WTC11 (cell line): ENCODE data around the gene PLCH2. TPM values are rescaled to one million over a fixed set of nuclear protein-coding genes. Genes with fewer than 3 reads are reported as not detected.

Source experiments
- ATAC-seq: fragments of 200-7000 bp; cut with Tn5 transposase; 2 replicates; pipeline ENCODE4 v1.10.0; 2021; ENCODE audit warnings: mild to moderate bottlenecking, moderate library complexity
- CTCF ChIA-PET: fragments of 300-600 bp; sonication (Branson Sonifier 250); formaldehyde crosslinking; loops from one replicate; lab custom pipeline; 2021; ENCODE audit warnings: antibody characterized with exemption; lab: Charles Lee
- POLR2A ChIA-PET: fragments of 350-600 bp; sonication (Branson Sonifier 250); formaldehyde crosslinking; loops from one replicate; lab custom pipeline; 2021; ENCODE audit warnings: antibody characterized with exemption; lab: Charles Lee
- DNase-seq: peaks from one replicate; pipeline ENCODE4 v3.0.0; 2021; ENCODE audit warnings: low spot score
- H3K27ac Mint-ChIP-seq: 2 replicates; pipeline ENCODE4 v1.8.0; 2021; ENCODE audit warnings: mixed read lengths
- H3K27me3 Mint-ChIP-seq: 2 replicates; pipeline ENCODE4 v1.8.0; 2021; ENCODE audit warnings: low read depth, mild to moderate bottlenecking, moderate library complexity, mixed read lengths
- H3K36me3 Mint-ChIP-seq: 2 replicates; pipeline ENCODE4 v1.8.0; 2021; ENCODE audit warnings: mixed read lengths
- H3K4me1 Mint-ChIP-seq: 2 replicates; pipeline ENCODE4 v1.8.0; 2022; ENCODE audit warnings: mixed read lengths
- H3K4me3 Mint-ChIP-seq: 2 replicates; pipeline ENCODE4 v1.8.0; 2021; ENCODE audit warnings: mild to moderate bottlenecking, moderate library complexity, mixed read lengths
- H3K9me3 Mint-ChIP-seq: 2 replicates; pipeline ENCODE4 v1.8.0; 2021; ENCODE audit warnings: mixed read lengths
- AR ChIP-seq: fragments of 250-450 bp; sonication (Bioruptor Pico); IDR thresholded peaks from 2 replicates; pipeline ENCODE4 v1.9.0; 2021; ENCODE audit warnings: mild to moderate bottlenecking
- ATF6 ChIP-seq: sonication (generic); formaldehyde crosslinking; IDR thresholded peaks from 2 replicates; pipeline ENCODE4 v1.8.1; 2023; ENCODE audit warnings: mild to moderate bottlenecking, missing genetic modification reagents
- CBFB ChIP-seq: sonication (generic); formaldehyde crosslinking; IDR thresholded peaks from 2 replicates; pipeline ENCODE4 v1.8.1; 2022; ENCODE audit warnings: mild to moderate bottlenecking, low read depth, missing genetic modification reagents
- CREM ChIP-seq: sonication (generic); formaldehyde crosslinking; IDR thresholded peaks from 2 replicates; pipeline ENCODE4 v1.8.1; 2022; ENCODE audit warnings: mild to moderate bottlenecking, missing genetic modification reagents, moderate library complexity
- E2F5 ChIP-seq: sonication (generic); formaldehyde crosslinking; IDR thresholded peaks from 2 replicates; pipeline ENCODE4 v1.8.1; 2022; ENCODE audit warnings: mild to moderate bottlenecking, moderate library complexity, missing genetic modification reagents
- ERG ChIP-seq: fragments of 250-450 bp; sonication (Bioruptor Pico); IDR thresholded peaks from 2 replicates; pipeline ENCODE4 v1.8.0; 2021; ENCODE audit warnings: mild to moderate bottlenecking
- ETV6 ChIP-seq: sonication (generic); formaldehyde crosslinking; IDR thresholded peaks from 2 replicates; pipeline ENCODE4 v1.8.1; 2022; ENCODE audit warnings: mild to moderate bottlenecking, missing genetic modification reagents
- FOXJ3 ChIP-seq: sonication (generic); formaldehyde crosslinking; IDR thresholded peaks from 2 replicates; pipeline ENCODE4 v1.9.0; 2021; ENCODE audit warnings: missing genetic modification reagents, mild to moderate bottlenecking, borderline replicate concordance
- HMGA2 ChIP-seq: fragments of 250-450 bp; sonication (Bioruptor Pico); IDR thresholded peaks from 2 replicates; pipeline ENCODE4 v1.4.0; 2021; ENCODE audit warnings: mild to moderate bottlenecking, moderate library complexity
- HMGXB4 ChIP-seq: sonication (generic); formaldehyde crosslinking; IDR thresholded peaks from 2 replicates; pipeline ENCODE4 v1.8.1; 2023; ENCODE audit warnings: mild to moderate bottlenecking, moderate library complexity, missing genetic modification reagents
- JUN ChIP-seq: sonication (generic); formaldehyde crosslinking; IDR thresholded peaks from 2 replicates; pipeline ENCODE4 v1.8.0; 2023; ENCODE audit warnings: mild to moderate bottlenecking, missing genetic modification reagents
- MLX ChIP-seq: sonication (generic); formaldehyde crosslinking; IDR thresholded peaks from 2 replicates; pipeline ENCODE4 v1.8.1; 2023; ENCODE audit warnings: mild to moderate bottlenecking, missing genetic modification reagents, moderate library complexity
- MXD4 ChIP-seq: fragments of 250-450 bp; sonication (Bioruptor Pico); IDR thresholded peaks from 2 replicates; pipeline ENCODE4 v1.8.0; 2021; ENCODE audit warnings: mild to moderate bottlenecking, moderate library complexity, borderline replicate concordance
- OVOL2 ChIP-seq: fragments of 250-450 bp; sonication (Bioruptor Pico); IDR thresholded peaks from 2 replicates; pipeline ENCODE4 v1.9.0; 2021; ENCODE audit warnings: mild to moderate bottlenecking, borderline replicate concordance
- PRRX2 ChIP-seq: fragments of 250-450 bp; sonication (Bioruptor Pico); IDR thresholded peaks from 2 replicates; pipeline ENCODE4 v1.8.0; 2021; ENCODE audit warnings: mild to moderate bottlenecking
- RORB ChIP-seq: fragments of 250-450 bp; sonication (Bioruptor Pico); IDR thresholded peaks from 2 replicates; pipeline ENCODE4 v1.9.0; 2021; ENCODE audit warnings: mild to moderate bottlenecking
- SOX15 ChIP-seq: fragments of 250-450 bp; sonication (Bioruptor Pico); IDR thresholded peaks from 2 replicates; pipeline ENCODE4 v1.9.0; 2021; ENCODE audit warnings: mild to moderate bottlenecking
- TEAD1 ChIP-seq: sonication (generic); formaldehyde crosslinking; IDR thresholded peaks from 2 replicates; pipeline ENCODE4 v1.8.0; 2022; ENCODE audit warnings: mild to moderate bottlenecking, missing genetic modification reagents
- TEAD4 ChIP-seq: sonication (generic); formaldehyde crosslinking; IDR thresholded peaks from 2 replicates; pipeline ENCODE4 v1.8.0; 2022; ENCODE audit warnings: mild to moderate bottlenecking, missing genetic modification reagents
- ZBTB21 ChIP-seq: sonication (generic); formaldehyde crosslinking; IDR thresholded peaks from 2 replicates; pipeline ENCODE4 v1.8.1; 2023; ENCODE audit warnings: mild to moderate bottlenecking, missing genetic modification reagents, borderline replicate concordance
- ZNF317 ChIP-seq: sonication (generic); formaldehyde crosslinking; IDR thresholded peaks from 2 replicates; pipeline ENCODE4 v1.8.1; 2023; ENCODE audit warnings: low read depth, mild to moderate bottlenecking, moderate library complexity, missing genetic modification reagents, borderline replicate concordance
- ZNF416 ChIP-seq: fragments of 250-450 bp; sonication (Bioruptor Pico); IDR thresholded peaks from 2 replicates; pipeline ENCODE4 v1.9.0; 2021; ENCODE audit warnings: mild to moderate bottlenecking, inconsistent platforms
- ZNF671 ChIP-seq: fragments of 250-450 bp; sonication (Bioruptor Pico); IDR thresholded peaks from 2 replicates; pipeline ENCODE4 v1.8.0; 2021; ENCODE audit warnings: mild to moderate bottlenecking
- total RNA-seq: library from RNA; stranded (reverse); gene quantifications from 3 replicates; pipeline ENCODE4 v1.2.3, GENCODE V29; 2021

Gene PLCH2
- total RNA-seq, 1 experiment from 2014 or later, result 0.17 TPM

- TF ChIP-seq AR (CRISPR knock-in tag), result no peak
- TF ChIP-seq ZBTB21 (CRISPR knock-in tag), result no peak
- no peak for TF ChIP-seq FOXJ3 (CRISPR knock-in tag)
Observed at GRCh38 chr1:2509589-2509988, 33.5 kb downstream of the PLCH2 start (continued).

- no peak for ATAC-seq
- CTCF ChIA-PET, result no interaction called here
- peaks cover 17% of the 10 kb centered on the region for H3K36me3 Mint-ChIP-seq
Observed at GRCh38 chr1:2510366-2511155, 34.5 kb downstream of the PLCH2 start.

GRCh38 chr1:2512862-2513421, 36.9 kb downstream of the PLCH2 start:
- H3K9me3 Mint-ChIP-seq, result no peaks in the 10 kb centered on the region
- ATAC-seq (no peak), DNase-seq (no peak)
- H3K4me1 Mint-ChIP-seq, result no peaks in the 10 kb centered on the region
- no peak overlapping the region for H3K4me3 Mint-ChIP-seq
- peaks cover 21% of the 10 kb centered on the region for H3K36me3 Mint-ChIP-seq
- POLR2A ChIA-PET, result no interaction called here
- CTCF ChIA-PET, result no interaction called here
- H3K27ac Mint-ChIP-seq, result no peak overlapping the region
- H3K27me3 Mint-ChIP-seq, result no peaks in the 10 kb centered on the region
- TF ChIP-seq JUN (CRISPR knock-in tag) (no peak), CREM (CRISPR knock-in tag) (no peak), FOXJ3 (CRISPR knock-in tag) (no peak), OVOL2 (CRISPR knock-in tag) (no peak), ZNF317 (CRISPR knock-in tag) (no peak), HMGXB4 (no peak), SOX15 (CRISPR knock-in tag) (no peak), PRRX2 (no peak), MLX (CRISPR knock-in tag) (no peak)

More at GRCh38 chr1:2510366-2511155, 34.5 kb downstream of the PLCH2 start:
- POLR2A ChIA-PET, result no interaction called here
- no peak for TF ChIP-seq ERG (CRISPR knock-in tag)
- no peak for TF ChIP-seq ZNF416 (CRISPR knock-in tag)
- no peak for TF ChIP-seq TEAD4 (CRISPR knock-in tag)
- TF ChIP-seq ZNF671 (CRISPR knock-in tag), result no peak
- TF ChIP-seq ATF6 (CRISPR knock-in tag), result no peak
- no peak for TF ChIP-seq ETV6 (CRISPR knock-in tag)
- TF ChIP-seq CBFB (CRISPR knock-in tag), result no peak
- no peak for TF ChIP-seq MXD4 (CRISPR knock-in tag)
- no peak for TF ChIP-seq TEAD1 (CRISPR knock-in tag)
- TF ChIP-seq HMGA2 (CRISPR knock-in tag), result no peak
- no peak for TF ChIP-seq RORB (CRISPR knock-in tag)
- TF ChIP-seq E2F5 (CRISPR knock-in tag), result no peak
- no peak for DNase-seq
- H3K4me3 Mint-ChIP-seq, result no peak overlapping the region
- no peaks in the 10 kb centered on the region for H3K9me3 Mint-ChIP-seq
- H3K27me3 Mint-ChIP-seq, result no peaks in the 10 kb centered on the region
- no peak overlapping the region for H3K27ac Mint-ChIP-seq
- H3K4me1 Mint-ChIP-seq, result no peaks in the 10 kb centered on the region
